ENCODE data around the gene OOSP4A.
"Not testable (repeated sequence)": the region's sequence is repeated elsewhere in the genome, so short reads cannot be mapped to it uniquely, and the experiment has no call there.

OOSP4A gene

GRCh38 chr11:59973097-59973496, 9.3 kb downstream of the OOSP4A start:
- FAIRE-seq, result no peak
- no peak for DNase-seq (ENCODE audit: insufficient read length, low spot score)

- FAIRE-seq, result no peak
- no peak for DNase-seq (ENCODE audit: insufficient read length, low spot score)
Observed at GRCh38 chr11:59981106-59981770, 17.4 kb downstream of the OOSP4A start.

- FAIRE-seq; DNase-seq (ENCODE audit: insufficient read length, low spot score): not testable (repeated sequence)
Observed at GRCh38 chr11:59982037-59982436, 18.2 kb downstream of the OOSP4A start.

- DNase-seq (ENCODE audit: insufficient read length, low spot score) (no peak), FAIRE-seq (no peak)
Observed at GRCh38 chr11:59983212-59983611, 19.4 kb downstream of the OOSP4A start.

GRCh38 chr11:59984368-59984767, 20.5 kb downstream of the OOSP4A start:
- no peak for DNase-seq (ENCODE audit: insufficient read length, low spot score)
- FAIRE-seq, result no peak

- no peak for FAIRE-seq
- DNase-seq (ENCODE audit: insufficient read length, low spot score), result no peak
Observed at GRCh38 chr11:59990421-59990820, 26.6 kb downstream of the OOSP4A start.

- DNase-seq (ENCODE audit: insufficient read length, low spot score), result no peak
- FAIRE-seq, result no peak
Observed at GRCh38 chr11:59992425-59992824, 28.6 kb downstream of the OOSP4A start.

- DNase-seq (ENCODE audit: insufficient read length, low spot score) (no peak), FAIRE-seq (no peak)
Observed at GRCh38 chr11:59997800-59998199, 34.0 kb downstream of the OOSP4A start.

GRCh38 chr11:59999691-60000090, 35.9 kb downstream of the OOSP4A start:
- DNase-seq (ENCODE audit: insufficient read length, low spot score) (no peak), FAIRE-seq (no peak)

- DNase-seq (ENCODE audit: insufficient read length, low spot score) (no peak), FAIRE-seq (no peak)
Observed at GRCh38 chr11:60003729-60004128, 39.9 kb downstream of the OOSP4A start.

GRCh38 chr11:60005360-60005759, 41.5 kb downstream of the OOSP4A start:
- DNase-seq (ENCODE audit: insufficient read length, low spot score), result no peak
- no peak for FAIRE-seq

GRCh38 chr11:60016881-60017280, 53.0 kb downstream of the OOSP4A start, which contains the start of gene OOSP4B:
OOSP4B (plus strand) TSS chr11:60017181.
- DNase-seq (ENCODE audit: insufficient read length, low spot score) (no peak), FAIRE-seq (no peak)

GRCh38 chr11:60018058-60018457, 54.2 kb downstream of the OOSP4A start:
- no peak for FAIRE-seq
- DNase-seq (ENCODE audit: insufficient read length, low spot score), result no peak
